H9 (cell line): Measurements from ENCODE around the gene OR52E1. TPM values are rescaled to one million over a fixed set of nuclear protein-coding genes. Genes with fewer than 3 reads are reported as not detected.

Experiments
- DNase-seq: peaks from one replicate; pipeline ENCODE4 v3.0.0-alpha.2; 2017
- H2AFZ ChIP-seq: one replicate; pipeline ENCODE4 v1.6.1; 2013; ENCODE audit warnings: mild to moderate bottlenecking, low read length, control low read depth, moderate library complexity
- H2AK5ac ChIP-seq: 2 replicates; pipeline ENCODE4 v1.6.1; 2013; ENCODE audit warnings: low read length, control low read depth, mixed read lengths; ENCODE audit not compliant: insufficient read length
- H2BK120ac ChIP-seq: one replicate; pipeline ENCODE4 v1.6.1; 2013; ENCODE audit warnings: low read depth, mild to moderate bottlenecking, low read length, control low read depth, inconsistent platforms; ENCODE audit not compliant: poor library complexity, severe bottlenecking
- H2BK12ac ChIP-seq: 2 replicates; pipeline ENCODE4 v1.6.1; 2013; ENCODE audit warnings: low read length, control low read depth, mixed read lengths, low read depth; ENCODE audit not compliant: insufficient read length
- H2BK15ac ChIP-seq: 2 replicates; pipeline ENCODE4 v1.6.1; 2013; ENCODE audit warnings: low read depth, low read length, control low read depth
- H2BK20ac ChIP-seq: one replicate; pipeline ENCODE4 v1.6.1; 2013; ENCODE audit warnings: low read depth, mild to moderate bottlenecking, low read length, control low read depth, inconsistent platforms; ENCODE audit not compliant: poor library complexity, severe bottlenecking
- H2BK5ac ChIP-seq: 2 replicates; pipeline ENCODE4 v1.6.1; 2013; ENCODE audit warnings: low read length, control low read depth, mixed read lengths; ENCODE audit not compliant: insufficient read length
- H3K14ac ChIP-seq: 2 replicates; pipeline ENCODE4 v1.6.1; 2013; ENCODE audit warnings: low read length, control low read depth; ENCODE audit not compliant: insufficient read depth
- H3K18ac ChIP-seq: 2 replicates; pipeline ENCODE4 v1.6.1; 2013; ENCODE audit warnings: low read depth, mild to moderate bottlenecking, mixed read lengths, low read length, control low read depth; ENCODE audit not compliant: insufficient read length
- H3K23ac ChIP-seq: 2 replicates; pipeline ENCODE4 v1.6.1; 2013; ENCODE audit warnings: low read length, control low read depth, mixed read lengths, low read depth; ENCODE audit not compliant: insufficient read length
- H3K23me2 ChIP-seq: 2 replicates; pipeline ENCODE4 v1.6.1; 2013; ENCODE audit warnings: low read depth, mild to moderate bottlenecking, mixed read lengths, low read length, control low read depth; ENCODE audit not compliant: insufficient read length, poor library complexity, severe bottlenecking
- H3K27ac ChIP-seq: 2 replicates; pipeline ENCODE4 v1.5.1; 2013; ENCODE audit warnings: low read length, control low read depth, mixed read lengths, low read depth; ENCODE audit not compliant: insufficient read length
- H3K27me3 ChIP-seq: 2 replicates; pipeline ENCODE4 v1.6.1; 2013; ENCODE audit warnings: low read length, control low read depth, inconsistent platforms; ENCODE audit not compliant: insufficient read depth
- H3K4ac ChIP-seq: 2 replicates; pipeline ENCODE4 v1.6.1; 2013; ENCODE audit warnings: low read depth, mild to moderate bottlenecking, control low read depth, inconsistent platforms, low read length, moderate library complexity
- H3K4me1 ChIP-seq: 2 replicates; pipeline ENCODE4 v1.6.1; 2013; ENCODE audit warnings: low read length, control low read depth, inconsistent platforms; ENCODE audit not compliant: insufficient read depth
- H3K4me2 ChIP-seq: 2 replicates; pipeline ENCODE4 v1.6.1; 2013; ENCODE audit warnings: low read length, control low read depth, mixed read lengths; ENCODE audit not compliant: insufficient read length, insufficient read depth
- H3K56ac ChIP-seq: 2 replicates; pipeline ENCODE4 v1.6.1; 2013; ENCODE audit warnings: low read depth, mild to moderate bottlenecking, mixed read lengths, low read length, control low read depth; ENCODE audit not compliant: insufficient read length
- H3K79me1 ChIP-seq: 2 replicates; pipeline ENCODE4 v1.6.1; 2013; ENCODE audit warnings: low read depth, mild to moderate bottlenecking, moderate library complexity, low read length, control low read depth, inconsistent platforms; ENCODE audit not compliant: insufficient read depth, poor library complexity, severe bottlenecking
- H3K79me2 ChIP-seq: 2 replicates; pipeline ENCODE4 v1.6.1; 2013; ENCODE audit warnings: low read length, control low read depth, inconsistent platforms; ENCODE audit not compliant: insufficient read depth
- H3K9ac ChIP-seq: 2 replicates; pipeline ENCODE4 v1.6.1; 2013; ENCODE audit warnings: low read length, control low read depth, mixed read lengths; ENCODE audit not compliant: insufficient read length; ENCODE audit errors: extremely low read depth
- H3K9me3 ChIP-seq: one replicate; pipeline ENCODE4 v1.6.1; 2013; ENCODE audit warnings: low read depth, low read length, inconsistent platforms; ENCODE audit not compliant: control insufficient read depth
- H3T11ph ChIP-seq: one replicate; pipeline ENCODE4 v1.6.1; 2013; ENCODE audit warnings: mild to moderate bottlenecking, low read length, control low read depth, inconsistent platforms
- H4K20me1 ChIP-seq: one replicate; pipeline ENCODE4 v1.6.1; 2013; ENCODE audit not compliant: control insufficient read depth, insufficient read length, insufficient read depth
- H4K5ac ChIP-seq: 2 replicates; pipeline ENCODE4 v1.6.1; 2013; ENCODE audit warnings: low read depth, mild to moderate bottlenecking, mixed read lengths, low read length, control low read depth; ENCODE audit not compliant: insufficient read length
- H4K8ac ChIP-seq: replicated peaks from 2 replicates; pipeline ENCODE4 v1.6.1; 2013; ENCODE audit warnings: low read length, control low read depth, mixed read lengths, low read depth; ENCODE audit not compliant: insufficient read length
- H4K91ac ChIP-seq: 2 replicates; pipeline ENCODE4 v1.6.1; 2013; ENCODE audit warnings: low read depth, mild to moderate bottlenecking, moderate library complexity, mixed read lengths, low read length, control low read depth; ENCODE audit not compliant: insufficient read length
- H3K27ac Mint-ChIP-seq, 3 experiments: 2 replicates in 2 of 3; 3 replicates in 1 of 3; pipeline ENCODE4 v1.8.0; 2020 to 2021; ENCODE audit warnings: mixed read lengths in 3 of 3, mild to moderate bottlenecking in 1 of 3, moderate library complexity in 1 of 3
- H3K27me3 Mint-ChIP-seq: 2 replicates; pipeline ENCODE4 v1.8.0; 2021; ENCODE audit warnings: low read depth, mild to moderate bottlenecking, moderate library complexity, mixed read lengths
- H3K36me3 Mint-ChIP-seq, 3 experiments: 2 replicates in 2 of 3; 3 replicates in 1 of 3; pipeline ENCODE4 v1.8.0; 2020 to 2021; ENCODE audit warnings: low read depth in 3 of 3, mixed read lengths in 3 of 3; ENCODE audit not compliant: insufficient read depth in 1 of 3
- H3K4me1 Mint-ChIP-seq, 2 experiments: 2 replicates each; pipeline ENCODE4 v1.8.0; 2020; ENCODE audit warnings: mixed read lengths in 2 of 2
- H3K4me3 Mint-ChIP-seq, 2 experiments: 2 replicates in 1 of 2; 3 replicates in 1 of 2; pipeline ENCODE4 v1.8.0; 2020 to 2021; ENCODE audit warnings: mild to moderate bottlenecking in 2 of 2, mixed read lengths in 2 of 2, moderate library complexity in 1 of 2
- H3K9me3 Mint-ChIP-seq, 2 experiments: 2 replicates in 1 of 2; 3 replicates in 1 of 2; pipeline ENCODE4 v1.8.0; 2020; ENCODE audit warnings: mild to moderate bottlenecking in 2 of 2, mixed read lengths in 2 of 2, moderate library complexity in 1 of 2
- WGBS: extraction: QIAGEN DNeasy Blood & Tissue Kit; methylation state at CpG from one replicate; pipeline ENCODE4 v1.1.7; 2013; ENCODE audit warnings: missing lambda C conversion rate, low lambda C conversion rate, mixed read lengths; ENCODE audit not compliant: insufficient read length; ENCODE audit errors: extremely low coverage; 5-methylcytosine and 5-hydroxymethylcytosine counted together
- total RNA-seq: library from RNA; stranded (reverse); gene quantifications from 2 replicates; pipeline ENCODE4 v1.2.1, GENCODE V29; 2021
- TF ChIP-seq, protein P1 (sequence below): fragments of 200-600 bp; sonication (generic); conservative IDR thresholded peaks from 3 replicates; pipeline ENCODE4 v1.8.0; 2021; ENCODE audit warnings: antibody characterized with exemption, mild to moderate bottlenecking

OR52E1 gene
- total RNA-seq, 1 experiment from 2014 or later: not detected

DNA sequence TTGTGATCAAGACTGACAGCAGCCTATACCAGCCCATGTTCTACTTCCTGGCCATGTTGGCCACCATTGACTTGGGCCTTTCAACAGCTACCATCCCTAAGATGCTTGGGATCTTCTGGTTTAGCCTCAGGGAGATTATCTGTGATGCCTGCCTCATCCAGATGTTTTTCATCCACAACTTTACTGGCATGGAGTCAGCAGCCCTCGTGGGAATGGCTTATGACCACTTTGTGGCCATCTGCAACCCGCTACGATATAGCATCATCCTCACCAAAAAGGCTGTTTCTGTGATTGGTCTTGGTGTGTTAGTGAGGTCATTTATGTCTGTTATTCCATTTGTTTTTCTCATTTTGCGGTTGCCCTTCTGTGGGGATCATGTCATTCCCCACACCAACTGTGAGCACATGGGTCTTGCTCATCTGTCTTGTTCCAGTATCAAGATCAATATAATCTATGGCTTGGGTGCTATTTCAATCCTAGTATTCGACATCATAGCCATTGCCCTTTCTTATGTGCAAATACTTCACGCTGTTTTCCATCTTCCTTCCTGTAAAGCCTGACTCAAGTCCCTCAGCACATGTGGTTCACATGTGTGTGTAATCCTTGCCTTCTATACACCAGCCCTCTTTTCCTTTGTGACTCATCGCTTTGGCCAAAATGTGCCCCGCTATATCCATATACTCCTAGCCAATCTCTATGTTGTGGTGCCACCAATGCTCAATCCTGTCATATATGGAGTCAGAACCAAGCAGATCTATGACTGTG is 23.6 kb downstream of the OR52E1 start:
- Histone ChIP-seq H2BK20ac (no peak overlapping the region), H3K23me2 (no peaks in the 10 kb centered on the region), H2BK120ac (no peak overlapping the region), H3K79me1 (no peaks in the 10 kb centered on the region), H3K79me2 (no peaks in the 10 kb centered on the region), H3K14ac (no peak overlapping the region), H3K4ac (no peak overlapping the region), H3T11ph (no peak overlapping the region), H3K9me3 (no peaks in the 10 kb centered on the region), H2AFZ (no peak overlapping the region), H2BK15ac (no peak overlapping the region), H3K56ac (no peak overlapping the region), H4K8ac (no peak overlapping the region), H3K4me1 (no peaks in the 10 kb centered on the region), H3K23ac (no peak overlapping the region), H2BK12ac (no peak overlapping the region), H3K4me2 (no peak overlapping the region), H3K18ac (no peak overlapping the region), H4K91ac (no peak overlapping the region), H3K27me3 (no peaks in the 10 kb centered on the region), H2BK5ac (no peak overlapping the region), H2AK5ac (no peak overlapping the region), H4K20me1 (no peaks in the 10 kb centered on the region), H4K5ac (no peak overlapping the region), H3K9ac (no peak overlapping the region), H3K27ac (no peak overlapping the region)
- TF ChIP-seq, protein P1, sequence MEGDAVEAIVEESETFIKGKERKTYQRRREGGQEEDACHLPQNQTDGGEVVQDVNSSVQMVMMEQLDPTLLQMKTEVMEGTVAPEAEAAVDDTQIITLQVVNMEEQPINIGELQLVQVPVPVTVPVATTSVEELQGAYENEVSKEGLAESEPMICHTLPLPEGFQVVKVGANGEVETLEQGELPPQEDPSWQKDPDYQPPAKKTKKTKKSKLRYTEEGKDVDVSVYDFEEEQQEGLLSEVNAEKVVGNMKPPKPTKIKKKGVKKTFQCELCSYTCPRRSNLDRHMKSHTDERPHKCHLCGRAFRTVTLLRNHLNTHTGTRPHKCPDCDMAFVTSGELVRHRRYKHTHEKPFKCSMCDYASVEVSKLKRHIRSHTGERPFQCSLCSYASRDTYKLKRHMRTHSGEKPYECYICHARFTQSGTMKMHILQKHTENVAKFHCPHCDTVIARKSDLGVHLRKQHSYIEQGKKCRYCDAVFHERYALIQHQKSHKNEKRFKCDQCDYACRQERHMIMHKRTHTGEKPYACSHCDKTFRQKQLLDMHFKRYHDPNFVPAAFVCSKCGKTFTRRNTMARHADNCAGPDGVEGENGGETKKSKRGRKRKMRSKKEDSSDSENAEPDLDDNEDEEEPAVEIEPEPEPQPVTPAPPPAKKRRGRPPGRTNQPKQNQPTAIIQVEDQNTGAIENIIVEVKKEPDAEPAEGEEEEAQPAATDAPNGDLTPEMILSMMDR: no peak
- DNase-seq: no peak
- WGBS: no CpG with 5 or more reads among the region's 8 CpGs
- Mint-ChIP-seq H3K36me3 (no peaks in the 10 kb centered on the region), H3K27ac (no peak overlapping the region), H3K4me1 (no peaks in the 10 kb centered on the region), H3K9me3 (no peaks in the 10 kb centered on the region), H3K27me3 (no peaks in the 10 kb centered on the region), H3K4me3 (no peak overlapping the region)
